Activated naive CD4-positive, alpha-beta T cell treated with Interleukin-2 at 50 U/mL for 16 hours (primary cell): ENCODE results near the gene IFNGR1.

ENCODE experiments used
- DNase-seq: peaks from one replicate; pipeline ENCODE4 v3.0.0-alpha.2; 2020

The IFNGR1 gene

DNA sequence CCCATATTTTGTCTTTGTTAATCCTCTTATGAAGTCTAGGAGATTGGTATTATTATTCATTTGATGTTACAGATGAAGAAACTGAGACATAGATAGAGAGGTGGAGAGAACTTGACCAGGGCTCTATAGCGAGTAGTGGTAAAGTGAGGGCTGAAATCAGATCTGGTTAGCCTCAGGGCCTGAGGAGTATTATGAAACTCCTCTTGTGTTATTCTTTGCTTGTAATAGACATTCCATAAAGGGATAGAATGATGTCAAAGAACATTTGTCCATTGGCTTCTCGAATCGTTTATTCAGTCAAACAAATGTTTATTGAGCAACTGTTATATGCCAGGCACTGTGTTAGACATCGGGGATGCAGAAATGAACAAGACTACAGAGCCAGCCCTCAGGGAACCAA lies 45.7 kb downstream of the IFNGR1 start, which contains the start of gene IL22RA2:
IL22RA2 (minus strand) TSS at position 144 of the 400 bp plus-strand sequence. CDS start 11,895 bp downstream, outside the sequence.
- no peak for DNase-seq

DNA sequence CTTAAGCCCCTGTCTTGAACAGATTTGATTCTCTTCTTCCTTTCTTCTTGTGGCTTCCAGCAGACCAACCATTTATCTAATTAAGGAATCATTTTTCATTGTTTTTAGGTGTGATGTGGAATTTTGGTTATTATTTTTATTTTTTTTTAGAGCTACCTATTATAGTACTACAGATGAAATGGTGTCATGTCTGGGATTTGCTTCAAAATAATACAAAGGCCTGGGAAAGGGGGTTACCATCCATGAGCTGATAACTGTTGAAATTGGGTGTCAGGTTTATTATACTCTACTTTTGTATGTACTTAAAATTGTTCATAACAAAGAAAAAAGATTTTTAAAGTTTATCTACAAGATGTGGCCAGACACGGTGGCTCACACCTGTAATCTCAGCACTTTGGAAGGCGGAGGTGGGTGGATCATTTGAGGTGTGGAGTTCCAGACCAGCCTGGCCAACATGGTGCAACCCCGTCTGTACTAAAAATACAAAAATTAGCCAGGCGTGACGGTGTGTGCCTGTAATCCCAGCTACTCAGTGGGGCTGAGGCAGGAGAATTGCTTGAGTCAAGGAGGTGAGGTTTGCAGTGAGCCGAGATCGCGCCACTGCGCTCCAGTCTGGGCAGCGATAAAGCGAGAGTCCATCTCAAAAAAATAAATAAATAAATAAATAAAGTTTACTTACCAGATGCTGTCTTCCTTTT lies 46.3 kb downstream of the IFNGR1 start:
- no peak for DNase-seq

DNA sequence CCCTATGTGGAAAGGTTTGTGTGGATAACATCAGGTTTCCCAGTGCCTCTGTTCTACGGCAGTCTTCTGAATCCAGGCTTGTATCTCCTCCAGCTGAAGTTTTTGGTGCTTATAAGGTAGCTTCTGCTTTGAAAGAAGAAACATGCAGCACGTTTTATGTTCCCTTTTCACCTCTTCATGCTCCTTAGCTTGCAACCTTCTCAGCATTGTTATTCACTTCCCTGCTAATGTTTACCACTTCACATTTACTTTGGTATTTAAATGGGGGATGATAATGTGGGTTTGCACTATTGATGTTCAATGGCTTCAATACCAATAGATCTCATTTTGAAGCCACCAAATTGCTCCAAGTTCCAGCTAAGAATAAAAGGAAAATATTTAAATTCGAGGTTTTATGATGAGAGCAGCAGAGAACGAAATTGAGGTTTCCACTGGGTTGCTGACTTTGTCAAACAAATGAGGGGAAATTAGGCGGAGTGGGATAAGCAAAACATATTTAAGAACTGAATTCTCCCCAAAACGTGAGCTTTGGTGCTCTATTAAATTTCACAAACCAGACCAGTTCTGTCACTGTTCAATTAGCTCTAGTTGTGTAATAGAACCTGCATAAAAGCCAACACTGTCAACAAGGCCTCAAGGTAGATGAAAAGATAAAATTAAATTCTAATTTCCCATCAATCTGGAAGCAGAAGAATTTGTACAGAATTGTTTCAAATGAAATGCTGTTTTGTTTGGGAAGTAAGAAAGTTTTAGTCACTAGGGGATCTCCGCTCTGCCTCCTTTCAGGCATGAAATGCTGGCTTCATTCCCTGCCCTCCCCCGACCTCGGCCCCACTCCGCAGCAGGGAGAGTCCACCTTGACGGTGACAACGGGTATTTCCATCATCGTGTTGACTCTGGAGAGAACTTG lies 47.1 kb downstream of the IFNGR1 start:
- no peak for DNase-seq

DNA sequence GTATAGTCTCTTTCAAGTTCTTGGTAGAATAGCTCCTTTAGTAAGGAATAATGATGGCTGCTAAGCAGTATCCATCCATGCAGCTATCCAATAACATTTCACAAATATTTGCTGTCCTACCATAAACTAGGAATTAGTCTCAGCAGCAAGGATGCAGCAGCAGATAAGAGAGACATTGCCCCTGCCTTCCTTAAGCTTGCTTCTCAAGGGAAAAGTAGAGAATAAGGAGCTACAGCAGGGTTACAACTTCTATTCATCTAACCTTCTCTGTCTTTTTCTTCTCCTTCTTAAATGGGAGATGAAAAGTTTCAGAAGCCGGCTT lies 48.2 kb downstream of the IFNGR1 start:
- DNase-seq, result no peak

DNA sequence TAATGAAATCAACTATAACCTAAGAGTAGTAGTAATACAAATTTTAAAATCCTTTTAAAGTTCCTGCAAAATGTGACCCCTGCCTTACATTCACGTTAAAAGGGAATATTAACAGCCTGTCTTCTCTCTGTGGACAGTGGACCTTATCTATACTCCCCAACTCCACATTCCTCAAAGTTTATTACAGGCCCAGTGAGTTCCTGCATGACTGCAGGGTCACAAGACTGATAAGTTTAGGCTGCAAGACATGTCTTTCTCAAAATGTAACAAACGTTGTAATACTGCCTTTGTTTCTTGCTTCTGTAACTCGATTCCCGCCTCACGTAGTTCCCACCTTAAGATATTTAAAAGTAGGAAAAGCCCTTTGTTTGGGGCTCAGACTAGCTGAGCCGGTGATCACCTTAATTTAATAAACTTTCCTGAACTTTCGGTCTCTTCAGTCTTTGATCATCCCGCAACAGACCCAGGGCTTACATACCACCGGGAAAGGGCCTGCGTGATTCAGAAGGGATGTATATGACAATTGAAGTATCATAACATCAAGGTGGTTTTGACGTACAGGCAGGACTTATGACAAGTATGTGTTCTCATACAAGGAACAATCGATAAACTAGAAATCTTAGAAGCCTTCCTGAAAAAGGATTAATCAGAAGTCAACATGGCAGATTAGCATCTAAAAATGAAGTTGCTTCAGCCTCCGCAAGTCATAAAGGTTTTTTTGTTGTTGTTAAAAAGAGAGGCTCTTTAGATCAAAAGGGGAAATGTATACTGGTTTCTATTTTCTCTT lies 48.7 kb downstream of the IFNGR1 start:
- DNase-seq, result no peak

DNA sequence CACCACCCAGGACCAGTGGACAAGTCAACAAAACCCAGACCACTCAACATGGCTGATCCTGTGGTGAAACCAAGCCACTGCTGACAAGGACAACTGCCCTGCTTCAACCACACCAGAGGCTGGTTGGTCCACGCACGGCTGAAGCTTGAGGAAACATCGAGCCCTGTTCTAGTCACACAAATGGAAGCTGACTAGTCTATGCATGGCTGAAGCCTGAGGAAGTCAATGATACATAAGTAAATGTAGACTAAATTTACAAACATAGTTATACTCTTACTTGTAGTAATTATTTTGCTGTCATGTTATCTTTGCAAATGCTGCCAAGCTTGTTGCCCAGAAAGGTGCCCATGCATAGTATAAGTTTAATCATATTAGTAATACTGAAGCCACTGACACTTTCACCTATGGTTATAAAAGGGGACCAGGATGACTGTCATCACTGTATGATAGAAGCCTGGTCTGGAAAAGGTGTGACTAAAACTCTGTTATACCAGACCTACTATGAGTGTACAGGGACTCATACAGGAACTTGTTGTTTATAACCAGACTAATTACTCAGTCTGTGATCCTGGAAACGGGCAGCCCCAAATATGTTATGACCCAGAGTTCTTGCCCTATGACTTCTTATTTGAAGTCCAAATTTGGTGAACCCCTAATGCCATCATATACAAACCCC lies 51.3 kb downstream of the IFNGR1 start:
- peak; percentile 13 for DNase-seq

DNA sequence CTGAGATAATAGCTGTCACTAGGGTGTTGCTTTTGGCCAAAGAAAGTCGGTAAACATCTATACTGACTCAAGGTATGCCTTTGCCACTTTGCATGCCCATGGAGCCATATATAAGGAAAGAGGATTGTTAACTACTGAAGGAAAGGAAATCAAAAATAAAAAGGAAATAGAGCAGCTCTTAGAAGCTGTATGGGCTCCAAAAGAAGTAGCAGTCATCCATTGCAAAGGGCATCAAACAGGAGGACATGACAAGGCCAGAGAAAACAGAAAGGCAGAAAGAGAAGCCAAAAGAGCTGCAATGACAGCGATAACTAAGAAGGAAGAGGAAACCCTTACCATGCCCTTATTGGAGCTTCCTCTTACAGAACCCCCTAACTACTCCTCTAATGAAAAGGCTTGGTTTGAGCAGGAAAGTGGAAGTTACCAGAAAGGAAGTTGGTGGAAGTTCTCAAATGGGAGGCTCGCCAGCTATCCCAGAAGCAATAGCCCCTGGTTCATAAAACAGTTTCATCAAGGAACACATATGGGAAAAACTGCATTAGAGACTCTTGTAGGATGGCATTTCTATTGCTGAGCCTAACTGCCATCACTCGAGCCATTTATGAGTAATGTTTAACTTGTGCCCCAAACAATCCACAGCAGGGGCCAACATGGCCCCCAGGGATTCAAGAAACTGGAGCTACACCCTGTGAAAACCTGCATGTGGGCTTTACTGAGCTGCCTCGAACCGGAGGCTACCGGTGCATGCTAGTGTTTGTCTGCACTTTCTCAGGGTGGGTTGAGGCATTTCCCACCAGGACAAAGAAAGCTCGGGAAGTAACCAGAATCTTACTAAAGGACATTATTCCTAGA lies 52.7 kb downstream of the IFNGR1 start:
- no peak for DNase-seq

DNA sequence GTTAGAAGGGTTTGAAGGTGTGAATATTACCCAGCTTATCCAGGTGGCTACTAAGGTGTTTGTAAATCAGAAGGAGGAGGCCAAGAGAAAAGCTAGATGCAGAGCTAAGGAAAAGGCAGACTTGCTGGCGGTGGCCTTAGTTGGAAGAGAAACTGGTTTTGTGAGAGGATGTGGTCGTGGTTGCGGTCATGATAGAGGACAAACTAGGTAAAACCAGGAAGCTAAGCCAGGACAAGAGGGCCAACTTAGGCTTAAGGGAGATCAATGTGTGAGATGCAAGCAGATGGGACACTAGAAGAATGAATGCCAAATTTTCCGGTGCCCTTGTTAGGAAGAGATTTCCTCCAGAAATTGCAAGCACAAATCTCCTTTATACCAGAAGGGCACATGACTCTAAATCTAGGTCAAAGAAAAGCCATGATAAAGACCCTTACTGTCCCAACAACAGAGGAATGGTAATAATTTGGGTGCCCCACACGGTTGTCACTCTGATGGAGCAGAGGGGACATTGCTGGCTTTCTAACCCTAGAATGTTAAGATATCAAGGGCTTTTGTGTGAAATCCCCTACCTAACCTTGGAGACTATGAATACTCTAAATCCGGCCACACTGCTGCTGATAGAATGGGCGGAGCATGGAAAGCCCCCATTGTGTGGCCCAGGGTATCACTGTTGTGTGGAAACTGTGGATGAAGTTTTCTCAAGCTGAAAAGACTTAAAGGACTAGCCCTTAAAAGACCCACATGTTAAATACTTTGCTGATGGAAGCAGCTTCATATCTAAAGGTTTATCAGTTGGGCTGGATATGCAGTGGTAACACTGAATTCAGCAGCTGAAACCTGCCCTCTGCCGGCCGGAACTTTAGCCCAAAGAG lies 53.6 kb downstream of the IFNGR1 start:
- peak; percentile 58 for DNase-seq

DNA sequence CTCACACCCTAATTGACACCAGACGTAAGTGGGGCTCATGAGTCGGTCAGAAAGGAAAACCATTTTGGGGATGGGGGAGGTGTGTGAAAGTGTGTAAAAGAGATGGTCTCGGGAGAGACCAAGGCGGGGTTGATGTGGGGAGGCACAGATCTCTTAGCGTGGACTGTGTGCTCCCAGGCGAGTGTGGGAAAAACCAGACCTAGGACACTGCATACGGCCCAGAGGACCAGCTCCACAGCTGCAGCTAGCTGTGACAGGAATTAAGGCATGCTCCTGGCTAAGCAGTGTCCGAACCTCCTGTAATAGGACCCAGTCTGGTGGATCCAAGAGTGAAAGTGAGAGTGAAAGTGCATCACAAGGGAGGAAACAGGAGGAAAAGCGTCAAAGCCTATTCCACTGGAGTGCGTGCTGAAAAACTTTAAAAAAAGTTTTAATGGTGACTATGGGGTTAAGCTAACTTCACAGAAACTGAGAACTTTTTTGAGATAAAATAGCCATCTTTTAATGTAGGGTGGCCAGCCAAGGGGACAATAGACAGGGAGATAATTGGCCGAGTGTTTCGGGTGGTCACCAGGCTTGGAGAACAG lies 55.4 kb downstream of the IFNGR1 start:
- no peak for DNase-seq

DNA sequence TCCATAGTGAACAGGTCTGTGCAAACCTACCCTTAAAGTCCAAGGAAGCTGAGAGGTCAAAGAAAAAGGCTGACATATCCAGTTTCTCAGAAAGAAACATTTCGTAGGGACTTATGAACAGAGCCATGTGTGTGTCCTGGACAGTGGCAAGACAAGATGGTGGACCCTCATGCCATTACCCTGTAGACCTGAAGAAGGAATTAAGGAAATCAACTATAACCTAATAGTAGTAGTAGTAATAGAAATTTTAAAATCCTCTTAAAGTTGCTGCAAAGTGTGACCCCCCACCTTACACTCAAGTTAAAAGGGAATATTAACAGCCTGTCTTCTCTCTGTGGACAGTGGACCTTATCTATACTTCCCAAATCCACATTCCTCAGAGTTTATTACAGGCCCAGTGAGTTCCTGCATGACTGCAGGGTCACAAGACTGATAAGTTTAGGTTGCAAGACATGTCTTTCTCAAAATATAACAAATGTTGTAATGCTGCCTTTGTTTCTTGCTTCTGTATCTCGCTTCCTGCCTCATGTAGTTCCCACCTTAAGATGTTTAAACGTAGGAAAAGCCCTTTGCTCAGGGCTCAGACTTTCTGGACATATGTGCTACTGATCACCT lies 56.4 kb downstream of the IFNGR1 start:
- DNase-seq, result no peak

DNA sequence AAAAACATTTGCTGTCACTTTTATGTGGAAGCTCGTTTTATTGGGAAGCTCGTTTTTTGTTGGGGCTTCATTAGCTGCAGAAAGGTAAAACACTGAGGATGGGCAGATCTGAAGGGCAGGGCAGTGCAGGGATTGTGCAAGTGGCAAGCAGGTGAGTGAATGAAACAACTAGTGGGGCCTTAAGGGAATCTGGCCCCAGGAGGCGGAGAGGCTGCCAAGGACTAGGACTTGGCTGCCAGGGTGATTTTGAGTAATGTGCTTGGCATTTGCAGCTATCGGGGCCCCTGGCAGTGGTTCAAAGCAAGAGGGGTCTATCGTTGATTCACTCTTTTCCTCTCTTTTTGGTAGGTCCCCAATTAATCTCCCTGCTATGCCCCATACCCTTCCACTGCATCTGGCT lies 57.2 kb downstream of the IFNGR1 start:
- no peak for DNase-seq

DNA sequence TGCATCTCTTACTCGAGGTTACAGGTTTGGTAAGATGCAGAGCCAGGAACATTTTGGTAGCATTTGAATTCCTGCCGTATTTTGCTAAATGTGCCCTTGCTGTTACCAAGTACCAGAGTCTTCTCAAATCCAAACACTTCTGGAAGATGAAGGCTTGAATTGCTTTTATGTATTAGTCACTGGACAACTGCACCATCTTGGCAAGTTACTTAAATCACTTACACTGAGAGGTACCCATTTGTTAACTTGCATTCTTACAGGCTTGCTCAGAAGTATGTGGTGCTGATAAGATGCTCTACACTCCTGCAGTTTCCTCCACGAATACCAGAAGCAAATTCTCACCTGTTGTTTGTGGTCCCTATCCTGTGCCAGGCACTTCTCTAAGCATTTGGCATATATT lies 58.4 kb downstream of the IFNGR1 start:
- no peak for DNase-seq

DNA sequence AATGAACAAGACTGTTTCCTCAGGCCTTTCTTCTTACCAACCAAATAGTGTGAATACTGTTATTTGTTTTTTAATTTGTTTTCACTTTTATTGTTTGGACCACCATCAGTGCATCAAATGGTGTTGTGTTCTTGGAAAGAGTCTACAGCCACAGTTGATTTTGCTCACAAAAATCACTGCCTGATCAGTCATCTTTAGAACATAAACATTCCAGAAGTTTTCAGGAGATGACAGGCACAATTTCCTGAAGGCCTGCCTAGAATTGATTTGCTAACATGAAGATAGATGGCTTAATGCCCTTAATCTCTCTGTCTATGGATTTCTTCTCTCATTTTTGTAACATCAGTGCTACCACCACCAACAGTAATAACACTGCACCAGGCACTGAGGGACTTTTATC lies 59.3 kb downstream of the IFNGR1 start:
- DNase-seq, result no peak

DNA sequence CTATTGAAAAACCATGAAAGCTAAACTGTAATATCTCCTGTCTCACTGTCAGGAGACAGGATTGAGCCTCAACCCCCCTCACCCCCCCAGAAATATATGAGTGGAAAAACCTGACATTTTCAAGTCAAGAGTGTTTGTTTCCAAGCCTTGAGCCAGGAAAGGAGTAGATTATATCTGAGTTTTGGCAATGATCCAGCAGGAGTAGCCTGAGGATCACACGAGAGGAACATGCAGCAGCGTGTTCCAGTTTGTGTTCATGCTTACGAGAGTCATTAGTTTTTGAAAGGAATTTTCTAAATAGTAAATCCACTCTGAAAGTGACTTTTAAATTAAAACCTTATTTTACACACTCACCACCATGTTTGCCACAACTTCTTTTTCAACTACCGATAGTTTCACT lies 61.6 kb downstream of the IFNGR1 start:
- no peak for DNase-seq

DNA sequence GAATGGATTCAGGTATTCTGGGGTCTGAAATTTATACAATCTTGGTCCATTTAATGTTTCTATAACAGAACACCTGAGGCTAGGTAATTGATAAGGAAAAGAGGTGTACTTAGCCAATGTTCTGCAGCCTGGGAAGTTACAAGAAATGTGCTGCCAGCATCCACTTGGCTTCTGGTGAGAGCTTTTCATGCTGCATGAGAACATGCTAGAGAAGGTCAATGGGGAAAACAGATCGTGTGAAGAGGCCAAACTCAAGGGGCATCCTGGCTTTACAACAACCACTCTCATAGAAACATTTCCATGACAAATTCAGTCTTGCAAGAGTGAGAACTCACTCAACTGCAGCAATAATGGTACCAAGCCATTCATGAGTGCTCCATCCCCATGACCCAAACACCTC lies 62.5 kb downstream of the IFNGR1 start:
- no peak for DNase-seq

DNA sequence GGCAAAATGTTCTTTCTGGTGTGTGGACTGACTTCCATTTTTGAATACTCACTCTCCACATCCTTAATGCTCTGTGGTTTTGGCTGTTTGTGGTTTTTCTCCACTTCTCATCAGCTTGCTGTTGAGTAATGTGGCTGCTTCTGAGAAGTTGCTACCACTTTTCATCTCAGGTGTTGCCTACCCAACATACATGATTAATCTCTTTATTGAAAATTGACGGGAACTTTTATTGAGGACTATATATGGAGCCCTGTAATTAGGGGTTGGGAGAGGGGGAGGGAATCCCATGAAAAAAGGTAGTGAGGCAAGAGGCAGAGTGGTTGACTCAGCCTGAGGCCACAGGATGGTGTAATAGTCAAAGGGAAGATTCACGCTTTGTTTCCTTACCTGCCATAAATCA lies 63.4 kb downstream of the IFNGR1 start:
- DNase-seq, result peak; percentile 13

DNA sequence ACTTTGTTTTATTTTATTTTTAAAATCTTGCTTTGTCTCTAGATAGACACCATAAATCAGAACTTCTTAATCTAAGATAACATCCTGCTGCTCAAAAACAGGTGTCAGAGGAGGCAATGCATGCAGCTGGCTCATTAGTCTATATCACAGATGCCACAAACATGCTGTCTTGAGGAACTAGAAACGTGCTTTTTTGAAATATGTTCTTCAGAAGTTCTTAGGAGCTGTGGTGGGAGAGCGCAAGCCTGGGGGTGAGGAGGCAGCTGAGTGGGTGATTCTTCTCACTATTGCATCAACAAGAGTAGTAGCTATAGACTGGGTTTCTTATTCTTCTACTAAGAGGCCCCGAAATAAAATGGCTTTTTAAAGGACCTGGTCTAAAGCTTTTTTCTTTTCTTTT lies 69.1 kb downstream of the IFNGR1 start:
- no peak for DNase-seq

DNA sequence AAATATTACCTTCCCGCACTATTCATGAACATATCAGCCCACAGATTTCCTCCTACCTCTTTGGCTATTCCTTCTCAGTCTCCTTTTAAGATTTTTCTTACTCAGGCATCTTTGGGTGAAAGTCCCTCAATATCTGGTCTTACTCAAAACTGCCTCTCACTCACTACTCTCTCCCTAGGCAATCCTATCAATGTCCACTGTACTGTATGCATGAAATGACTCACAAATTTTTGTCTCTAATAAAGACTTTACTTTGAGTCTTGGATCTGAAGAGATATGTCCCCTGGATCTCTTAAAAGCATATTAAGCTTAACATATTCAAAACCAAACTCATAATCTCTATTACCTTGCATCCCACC lies 70.2 kb downstream of the IFNGR1 start:
- no peak for DNase-seq

DNA sequence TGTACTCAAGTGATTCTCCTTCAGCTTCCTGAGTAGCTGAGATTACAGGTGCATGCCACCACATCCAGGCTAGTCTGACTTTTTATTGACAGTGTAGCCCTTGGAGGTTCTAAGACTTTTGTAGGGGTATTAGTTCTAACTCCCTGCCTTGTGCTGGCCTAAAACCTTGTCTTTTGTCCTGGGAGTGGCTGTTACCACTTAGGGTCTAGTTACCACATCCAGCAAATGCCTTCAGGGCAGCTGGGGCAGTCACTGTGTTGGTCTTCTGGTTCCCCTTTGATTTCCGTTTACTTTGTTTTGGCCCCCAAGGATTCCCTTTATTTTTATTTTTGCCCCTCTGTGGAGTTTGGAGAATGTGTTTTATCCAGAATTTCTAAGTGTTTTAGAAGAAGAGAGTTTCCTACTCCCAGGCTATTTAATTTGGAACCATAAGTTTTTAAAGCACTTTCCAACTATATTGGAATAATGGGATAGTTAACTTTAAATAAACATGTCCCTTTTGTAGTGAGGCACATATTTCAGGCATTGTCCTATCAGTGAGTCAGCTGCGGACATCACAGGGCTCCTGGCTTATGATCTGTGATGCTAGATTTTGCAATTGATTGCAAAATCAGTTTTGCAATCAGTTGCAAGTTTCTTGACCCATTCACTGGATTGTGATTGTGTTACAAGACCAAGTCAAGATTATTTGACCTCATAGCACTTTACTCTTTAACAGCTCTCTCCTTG lies 70.7 kb downstream of the IFNGR1 start:
- no peak for DNase-seq
